Esophagus muscularis mucosa (tissue), 4 donors: ENCODE measurements around the gene RORC.

Experiments used
- EP300 ChIP-seq: sonication (generic); formaldehyde crosslinking; IDR thresholded peaks from one replicate; pipeline ENCODE4 v1.6.1; 2017; ENCODE audit warnings: antibody characterized with exemption
- POLR2A ChIP-seq: fragments of 450-650 bp; IDR thresholded peaks from one replicate; pipeline ENCODE4 v1.6.1; 2017; ENCODE audit warnings: antibody characterized with exemption, moderate library complexity, mild to moderate bottlenecking, low read depth
- POLR2AphosphoS5 ChIP-seq, 2 donors: sonication (generic); formaldehyde crosslinking; IDR thresholded peaks; one replicate each; pipeline ENCODE4 v1.6.1; 2017; ENCODE audit warnings: antibody characterized with exemption in 2 of 2
- TF ChIP-seq, protein P1 (sequence below), 3 experiments: fragments of 200-600 bp in 2 of 3; fragments of 450-650 bp in 1 of 3; sonication (generic) in 2 of 3; IDR thresholded peaks; one replicate each; pipeline ENCODE4 v1.5.1; 2017 to 2019; ENCODE audit warnings: antibody characterized with exemption in 3 of 3, mild to moderate bottlenecking in 2 of 3, moderate library complexity in 1 of 3

DNA sequence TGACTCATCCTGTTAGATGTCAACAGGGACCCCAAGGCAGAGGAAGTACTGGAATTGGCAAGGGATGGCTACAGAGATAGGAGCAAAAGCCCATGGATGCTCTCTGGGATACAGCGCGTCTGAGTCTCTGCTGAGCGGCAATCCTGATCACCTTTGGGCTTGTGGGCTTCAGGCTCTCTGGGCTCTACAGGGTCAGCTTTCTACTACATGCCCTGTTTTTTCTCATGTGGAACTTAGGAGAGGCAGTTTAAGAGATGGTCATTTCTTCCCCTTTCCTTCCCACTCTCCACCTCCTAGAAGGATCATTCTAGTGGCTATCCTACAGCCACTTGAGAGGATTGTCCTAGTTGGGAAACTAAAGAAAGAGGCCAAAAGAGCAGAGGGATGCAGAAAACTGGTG is 27.7 kb downstream of the RORC start:
- TF ChIP-seq, protein P1, sequence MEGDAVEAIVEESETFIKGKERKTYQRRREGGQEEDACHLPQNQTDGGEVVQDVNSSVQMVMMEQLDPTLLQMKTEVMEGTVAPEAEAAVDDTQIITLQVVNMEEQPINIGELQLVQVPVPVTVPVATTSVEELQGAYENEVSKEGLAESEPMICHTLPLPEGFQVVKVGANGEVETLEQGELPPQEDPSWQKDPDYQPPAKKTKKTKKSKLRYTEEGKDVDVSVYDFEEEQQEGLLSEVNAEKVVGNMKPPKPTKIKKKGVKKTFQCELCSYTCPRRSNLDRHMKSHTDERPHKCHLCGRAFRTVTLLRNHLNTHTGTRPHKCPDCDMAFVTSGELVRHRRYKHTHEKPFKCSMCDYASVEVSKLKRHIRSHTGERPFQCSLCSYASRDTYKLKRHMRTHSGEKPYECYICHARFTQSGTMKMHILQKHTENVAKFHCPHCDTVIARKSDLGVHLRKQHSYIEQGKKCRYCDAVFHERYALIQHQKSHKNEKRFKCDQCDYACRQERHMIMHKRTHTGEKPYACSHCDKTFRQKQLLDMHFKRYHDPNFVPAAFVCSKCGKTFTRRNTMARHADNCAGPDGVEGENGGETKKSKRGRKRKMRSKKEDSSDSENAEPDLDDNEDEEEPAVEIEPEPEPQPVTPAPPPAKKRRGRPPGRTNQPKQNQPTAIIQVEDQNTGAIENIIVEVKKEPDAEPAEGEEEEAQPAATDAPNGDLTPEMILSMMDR (IDR thresholded peaks at IDR 0.05) = no peak
- TF ChIP-seq POLR2A = no peak
- TF ChIP-seq EP300 = no peak
- no peak for TF ChIP-seq POLR2AphosphoS5 (IDR thresholded peaks at IDR 0.05)
